Panc1 (cell line): ENCODE data around the gene RPL3. TPM values are rescaled to one million over a fixed set of nuclear protein-coding genes. Genes with fewer than 3 reads are reported as not detected.

Experiments
- ATAC-seq: fragments of 200-7000 bp; cut with Tn5 transposase; 2 replicates; pipeline ENCODE4 v1.9.1; 2020; ENCODE audit warnings: mild to moderate bottlenecking, moderate library complexity
- BruUV-seq: library from RNA; stranded (reverse); fragments of 400-500 nt; replicated peaks from 2 replicates; lab custom pipeline; 2021; lab: Mats Ljungman, UMichigan
- CTCF ChIA-PET: fragments of 300-600 bp; sonication (Branson Sonifier 250); formaldehyde crosslinking; loops from one replicate; lab custom pipeline; 2022; ENCODE audit warnings: antibody characterized with exemption; lab: Charles Lee
- POLR2A ChIA-PET: fragments of 300-600 bp; sonication (Branson Sonifier 250); formaldehyde crosslinking; loops from one replicate; lab custom pipeline; 2022; ENCODE audit warnings: antibody characterized with exemption; lab: Charles Lee
- DNase-seq: peaks from one replicate; pipeline ENCODE4 v3.0.0-alpha.2; 2010; ENCODE audit warnings: low read depth, low spot score
- H3K27ac ChIP-seq: 2 replicates; pipeline ENCODE4 v1.5.1; 2011; ENCODE audit warnings: mild to moderate bottlenecking, low read length, inconsistent platforms
- H3K27me3 ChIP-seq: fragments of 200-500 bp; sonication (Bioruptor generic); 2 replicates; pipeline ENCODE4 v1.6.0; 2014; ENCODE audit warnings: low read length, inconsistent platforms; ENCODE audit not compliant: control insufficient read depth, insufficient read depth
- H3K36me3 ChIP-seq: fragments of 200-500 bp; sonication (Bioruptor generic); 2 replicates; pipeline ENCODE4 v1.5.1; 2014; ENCODE audit warnings: inconsistent platforms, mild to moderate bottlenecking, low read length, moderate library complexity; ENCODE audit not compliant: control insufficient read depth, insufficient read depth
- H3K4me1 ChIP-seq: 2 replicates; pipeline ENCODE4 v1.5.1; 2011; ENCODE audit warnings: inconsistent platforms, mild to moderate bottlenecking, low read length, moderate library complexity; ENCODE audit not compliant: control insufficient read depth, insufficient read depth
- H3K4me3 ChIP-seq, 2 experiments: 2 replicates each; pipeline ENCODE4 v1.5.1; 2011 to 2012; ENCODE audit warnings: low read depth in 2 of 2, low read length in 2 of 2, mild to moderate bottlenecking in 2 of 2, inconsistent platforms in 1 of 2, moderate library complexity in 1 of 2
- H3K9me3 ChIP-seq: fragments of 200-500 bp; sonication (Bioruptor generic); 2 replicates; pipeline ENCODE4 v1.5.1; 2014; ENCODE audit warnings: low read depth, mild to moderate bottlenecking, inconsistent platforms, low read length, moderate library complexity; ENCODE audit not compliant: control insufficient read depth, insufficient read depth
- CTCF ChIP-seq: fragments of 450-650 bp; IDR thresholded peaks from 2 replicates; pipeline ENCODE4 v1.5.1; 2017; ENCODE audit warnings: mild to moderate bottlenecking
- POLR2AphosphoS5 ChIP-seq: IDR thresholded peaks from 2 replicates; pipeline ENCODE4 v1.6.1; 2012; ENCODE audit warnings: mild to moderate bottlenecking, low read depth, low read length, moderate library complexity
- SIN3A ChIP-seq: IDR thresholded peaks from 2 replicates; pipeline ENCODE4 v1.6.1; 2012; ENCODE audit warnings: low read depth, mild to moderate bottlenecking, low read length, moderate library complexity, borderline replicate concordance; ENCODE audit not compliant: insufficient read depth
- TCF7L2 ChIP-seq: IDR thresholded peaks from 2 replicates; pipeline ENCODE4 v1.6.1; 2011; ENCODE audit warnings: mild to moderate bottlenecking, low read depth, low read length, inconsistent platforms
- in situ Hi-C: cut with HindIII; loops from 2 replicates; pipeline ENCODE4 v1.10.0; 2016; ENCODE audit warnings: low sequenced_read_pairs, low pct_unique_long_range_greater_than_20kb
- intact Hi-C: fragments of 100-400 bp; cut with micrococcal nuclease; formaldehyde crosslinking; loops from one replicate; pipeline ENCODE4 v1.10.0; 2022; ENCODE audit not compliant: unreplicated experiment
- total RNA-seq: library from RNA; stranded (reverse); gene quantifications from one replicate; pipeline ENCODE4 v1.2.1, GENCODE V29; 2021; ENCODE audit not compliant: unreplicated experiment
- TF ChIP-seq, protein P1 (sequence below), 2 experiments: IDR thresholded peaks; 2 replicates each; pipeline ENCODE4 v1.6.1; 2011 to 2012; ENCODE audit warnings: low read depth in 2 of 2, control low read depth in 1 of 2, low read length in 1 of 2, mild to moderate bottlenecking in 1 of 2, moderate library complexity in 1 of 2; ENCODE audit not compliant: insufficient read depth in 1 of 2

Gene RPL3
- total RNA-seq, 1 experiment from 2014 or later = 885 TPM

DNA sequence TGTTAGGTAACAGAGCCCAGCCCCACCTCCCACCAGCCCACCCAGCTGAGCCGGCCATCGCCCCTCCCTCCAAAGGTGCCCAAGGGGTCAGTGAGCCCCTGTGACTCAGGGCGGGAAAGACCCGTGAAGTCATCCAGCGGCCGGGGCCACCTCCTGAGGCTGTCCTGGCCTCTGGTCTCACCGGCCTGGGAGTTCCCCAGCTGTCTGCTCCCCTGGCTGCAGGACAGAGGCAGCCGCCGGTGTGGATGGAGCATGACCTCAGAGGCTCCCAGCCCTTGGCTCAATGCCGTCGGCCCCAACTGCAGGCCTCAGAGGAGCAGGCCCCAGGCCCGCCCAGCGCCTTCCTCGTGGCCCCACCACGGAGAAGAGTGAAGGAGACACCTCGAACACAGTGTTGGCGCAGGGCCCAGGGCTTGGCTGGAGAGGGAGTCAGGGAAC lies 28.7 kb downstream of the RPL3 start:
- DNase-seq = no peak
- no peaks in the 10 kb centered on the region for H3K9me3 ChIP-seq
- no TSS peak for BruUV-seq
- intact Hi-C loops (loop anchor here (5.0 kb wide), 1 partner anchor 33 kb away; no protein-coding TSS in a partner anchor), in situ Hi-C loops (no loop called here)
- POLR2A ChIA-PET = interaction anchor here (0.6 kb wide), 2 partner anchors 107 to 456 kb away, joined by 4 read pairs; no protein-coding TSS in a partner anchor
- ATAC-seq = peak; percentile 77
- H3K27me3 ChIP-seq = no peaks in the 10 kb centered on the region
- peak; percentile 22; the same call in 1 of the 2 replicates for TF ChIP-seq POLR2AphosphoS5
- TF ChIP-seq SIN3A = no peak
- TF ChIP-seq, protein P1, sequence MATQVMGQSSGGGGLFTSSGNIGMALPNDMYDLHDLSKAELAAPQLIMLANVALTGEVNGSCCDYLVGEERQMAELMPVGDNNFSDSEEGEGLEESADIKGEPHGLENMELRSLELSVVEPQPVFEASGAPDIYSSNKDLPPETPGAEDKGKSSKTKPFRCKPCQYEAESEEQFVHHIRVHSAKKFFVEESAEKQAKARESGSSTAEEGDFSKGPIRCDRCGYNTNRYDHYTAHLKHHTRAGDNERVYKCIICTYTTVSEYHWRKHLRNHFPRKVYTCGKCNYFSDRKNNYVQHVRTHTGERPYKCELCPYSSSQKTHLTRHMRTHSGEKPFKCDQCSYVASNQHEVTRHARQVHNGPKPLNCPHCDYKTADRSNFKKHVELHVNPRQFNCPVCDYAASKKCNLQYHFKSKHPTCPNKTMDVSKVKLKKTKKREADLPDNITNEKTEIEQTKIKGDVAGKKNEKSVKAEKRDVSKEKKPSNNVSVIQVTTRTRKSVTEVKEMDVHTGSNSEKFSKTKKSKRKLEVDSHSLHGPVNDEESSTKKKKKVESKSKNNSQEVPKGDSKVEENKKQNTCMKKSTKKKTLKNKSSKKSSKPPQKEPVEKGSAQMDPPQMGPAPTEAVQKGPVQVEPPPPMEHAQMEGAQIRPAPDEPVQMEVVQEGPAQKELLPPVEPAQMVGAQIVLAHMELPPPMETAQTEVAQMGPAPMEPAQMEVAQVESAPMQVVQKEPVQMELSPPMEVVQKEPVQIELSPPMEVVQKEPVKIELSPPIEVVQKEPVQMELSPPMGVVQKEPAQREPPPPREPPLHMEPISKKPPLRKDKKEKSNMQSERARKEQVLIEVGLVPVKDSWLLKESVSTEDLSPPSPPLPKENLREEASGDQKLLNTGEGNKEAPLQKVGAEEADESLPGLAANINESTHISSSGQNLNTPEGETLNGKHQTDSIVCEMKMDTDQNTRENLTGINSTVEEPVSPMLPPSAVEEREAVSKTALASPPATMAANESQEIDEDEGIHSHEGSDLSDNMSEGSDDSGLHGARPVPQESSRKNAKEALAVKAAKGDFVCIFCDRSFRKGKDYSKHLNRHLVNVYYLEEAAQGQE (IDR thresholded peaks at IDR 0.05; ENCODE audit: insufficient read depth in 1 of 2, low read depth in 2 of 2, low read length in 1 of 2) = no peak
- TF ChIP-seq CTCF = no peak
- TF ChIP-seq TCF7L2 = peak; percentile 85
- H3K4me3 ChIP-seq = no peak overlapping the region
- H3K4me1 ChIP-seq = peaks cover 64% of the 10 kb centered on the region
- CTCF ChIA-PET = interaction anchor here (0.8 kb wide), 1 partner anchor 117 kb away, joined by 3 read pairs; no protein-coding TSS in a partner anchor
- H3K36me3 ChIP-seq = no peaks in the 10 kb centered on the region
- peak overlapping the region; percentile 72 for H3K27ac ChIP-seq

GRCh38 chr22:39289975-39290720 lies 29.3 kb downstream of the RPL3 start:
- TF ChIP-seq, protein P1 (IDR thresholded peaks at IDR 0.05; ENCODE audit: insufficient read depth in 1 of 2, low read depth in 2 of 2, low read length in 1 of 2) = no peak
- no peak for TF ChIP-seq TCF7L2
- no peak for TF ChIP-seq SIN3A
- TF ChIP-seq POLR2AphosphoS5 = no peak
- no peak for TF ChIP-seq CTCF
- peak; percentile 6 for ATAC-seq
- Histone ChIP-seq H3K27ac (peak overlapping the region; percentile 72), H3K4me3 (no peak overlapping the region), H3K4me1 (peaks cover 61% of the 10 kb centered on the region), H3K27me3 (no peaks in the 10 kb centered on the region), H3K9me3 (no peaks in the 10 kb centered on the region), H3K36me3 (no peaks in the 10 kb centered on the region)
- in situ Hi-C loops (no loop called here), intact Hi-C loops (loop anchor here (5.0 kb wide), 1 partner anchor 33 kb away; no protein-coding TSS in a partner anchor)
- BruUV-seq = no TSS peak
- POLR2A ChIA-PET = interaction anchor here (0.6 kb wide), 1 partner anchor 106 kb away, joined by 4 read pairs; no protein-coding TSS in a partner anchor
- CTCF ChIA-PET = interaction anchor here (0.8 kb wide), 1 partner anchor 116 kb away, joined by 3 read pairs; no protein-coding TSS in a partner anchor
- no peak for DNase-seq
